HG03442 (cell line): ENCODE measurements around the gene FMC1.
"Not testable (repeated sequence)": the region's sequence is repeated elsewhere in the genome, so short reads cannot be mapped to it uniquely, and the experiment has no call there.

Experiments
- ATAC-seq: cut with Tn5 transposase; IDR thresholded peaks from one replicate; pipeline ENCODE4 v1.9.1; 2021; ENCODE audit warnings: mild to moderate bottlenecking, moderate library complexity; ENCODE audit not compliant: unreplicated experiment

Gene FMC1, protein sequence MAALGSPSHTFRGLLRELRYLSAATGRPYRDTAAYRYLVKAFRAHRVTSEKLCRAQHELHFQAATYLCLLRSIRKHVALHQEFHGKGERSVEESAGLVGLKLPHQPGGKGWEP

DNA sequence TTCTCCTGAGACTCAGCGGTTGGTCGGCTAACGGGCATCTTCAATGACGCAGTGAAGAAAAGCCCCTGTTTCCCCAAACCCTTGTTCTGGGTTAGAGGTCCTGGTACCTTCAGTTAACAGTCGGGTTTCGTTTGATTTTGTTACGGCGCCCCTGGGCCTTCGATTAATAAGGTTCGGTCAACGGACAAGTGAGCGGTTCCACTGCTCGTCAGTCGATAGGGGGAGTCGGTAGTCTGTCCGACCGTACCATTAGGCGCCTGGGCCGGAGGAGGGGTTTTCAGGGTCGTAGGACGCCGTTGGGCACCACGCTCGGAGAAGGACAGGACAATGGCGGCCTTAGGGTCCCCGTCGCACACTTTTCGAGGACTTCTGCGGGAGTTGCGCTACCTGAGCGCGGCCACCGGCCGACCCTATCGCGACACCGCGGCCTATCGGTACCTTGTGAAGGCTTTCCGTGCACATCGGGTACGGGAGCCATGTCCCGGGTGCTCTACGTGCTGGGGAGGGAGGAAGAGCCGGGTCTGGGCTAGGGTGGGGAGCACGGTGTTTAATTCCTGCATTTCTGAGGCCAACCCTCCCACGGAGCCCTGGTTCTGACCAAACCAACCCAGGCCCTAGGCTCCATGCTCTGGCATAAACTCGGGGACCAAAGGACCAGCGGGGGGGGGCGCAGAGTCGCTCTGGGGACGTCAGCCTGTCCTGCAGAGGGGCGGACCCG is at the start of gene FMC1:
Gene FMC1 (plus strand): TSS at position 280 of the 718 bp plus-strand sequence. CDS start 48 bp downstream, at position 328.
- ATAC-seq = peak; percentile 48

DNA sequence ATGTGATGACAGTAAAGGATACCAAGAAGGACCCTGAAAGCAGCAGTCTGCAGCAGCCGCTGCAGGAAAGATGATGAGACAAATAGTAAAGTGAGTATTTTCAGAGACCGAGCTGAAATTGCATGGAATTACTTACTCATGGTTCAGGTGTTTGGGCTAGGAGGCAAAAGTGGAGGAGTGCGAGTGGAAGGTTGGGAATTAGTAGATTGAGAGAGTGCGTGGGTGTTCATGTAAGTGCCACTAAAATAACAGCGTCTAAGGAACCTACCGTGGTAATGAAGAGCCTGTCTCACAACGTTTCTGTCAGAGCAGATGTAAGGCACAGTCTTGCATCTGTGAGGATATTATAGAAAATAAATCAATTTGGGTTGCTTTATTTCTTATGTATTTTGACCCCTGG is 48.3 kb upstream of the FMC1 start:
- no peak for ATAC-seq

DNA sequence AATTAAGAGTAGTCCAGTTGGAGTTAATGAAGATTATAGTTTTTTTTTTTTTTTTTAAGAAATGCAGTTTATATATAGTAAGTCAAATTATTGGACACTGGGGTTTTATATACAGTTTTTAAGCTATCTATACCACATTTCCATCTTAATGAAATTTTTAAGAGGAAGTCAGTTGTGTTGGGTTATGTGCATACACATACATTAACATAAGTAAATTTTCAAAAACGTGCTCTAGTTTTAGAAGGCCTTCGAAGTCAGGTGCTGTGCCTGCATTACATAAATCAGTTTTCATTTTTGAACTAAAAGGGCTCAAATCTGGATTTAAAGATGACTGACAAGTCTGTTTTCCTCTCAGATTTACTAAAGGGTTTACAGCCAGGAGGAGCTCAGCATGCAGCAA is 47.6 kb upstream of the FMC1 start:
- no peak for ATAC-seq

DNA sequence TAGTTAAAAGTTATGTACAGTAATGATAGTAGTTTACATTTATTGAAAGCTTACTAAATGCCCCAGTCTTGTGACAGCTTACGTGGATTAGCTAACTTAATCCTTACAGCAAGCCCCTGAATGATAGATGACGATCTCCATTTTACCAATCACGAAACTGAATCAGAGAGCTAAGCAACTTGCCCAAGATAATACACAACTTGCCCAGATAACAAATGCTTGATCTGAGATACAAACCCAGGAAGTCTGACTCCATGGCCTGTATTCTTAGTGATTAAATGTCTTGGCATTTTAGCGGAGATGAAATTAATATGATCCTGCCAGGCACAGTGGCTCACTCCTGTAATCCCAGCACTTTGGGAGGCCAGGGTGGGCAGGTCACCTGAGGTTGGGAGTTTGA is 46.9 kb upstream of the FMC1 start:
- no peak for ATAC-seq

DNA sequence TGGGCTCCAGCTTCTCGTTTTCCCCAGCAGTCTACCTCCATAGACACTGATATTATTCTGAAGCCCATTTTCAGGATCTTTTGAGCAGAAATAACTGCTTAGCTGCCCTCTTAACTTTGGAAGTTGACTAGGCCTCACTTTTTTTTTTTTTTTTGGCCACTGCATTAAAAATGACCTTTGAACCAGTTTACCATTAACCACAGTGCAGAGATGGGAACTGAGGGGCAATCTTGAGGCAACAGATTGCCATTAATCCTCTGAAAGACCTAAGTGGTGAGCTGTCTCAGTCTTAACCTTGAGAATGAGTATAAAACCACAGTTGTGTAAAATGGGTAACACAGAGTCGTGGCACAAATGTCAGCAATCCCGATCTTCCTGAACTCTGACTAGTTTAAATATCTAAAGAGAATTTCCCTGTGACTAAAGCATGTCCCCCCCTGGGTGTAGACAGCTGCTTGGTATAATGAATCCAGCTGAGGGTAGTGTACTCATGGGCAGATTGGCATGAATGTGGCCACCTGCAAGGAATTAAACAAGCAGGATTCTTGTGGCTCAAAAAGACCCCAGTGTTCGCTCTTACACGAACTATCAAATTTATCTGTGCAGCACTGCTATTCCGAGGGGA is 46.1 kb upstream of the FMC1 start:
- no peak for ATAC-seq

DNA sequence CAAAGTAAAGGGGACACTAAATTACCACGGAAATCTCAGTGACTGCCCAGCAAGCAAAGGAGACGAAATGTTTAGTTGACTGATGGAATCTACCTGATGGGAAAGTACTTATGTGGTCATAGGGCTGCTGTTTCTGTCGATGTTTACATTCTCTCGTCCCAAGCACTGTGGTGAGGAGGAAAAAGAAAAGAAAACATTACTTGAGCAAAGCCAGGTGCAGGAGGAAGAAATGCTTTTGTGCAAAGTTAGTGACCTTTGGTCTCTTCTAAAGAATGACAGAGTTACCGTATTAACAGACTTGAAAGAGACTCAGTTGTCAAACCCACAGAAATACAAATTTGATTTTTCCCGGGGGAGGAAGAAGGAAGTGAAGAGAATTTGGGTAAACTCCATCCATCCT is 43.3 kb upstream of the FMC1 start:
- no peak for ATAC-seq

DNA sequence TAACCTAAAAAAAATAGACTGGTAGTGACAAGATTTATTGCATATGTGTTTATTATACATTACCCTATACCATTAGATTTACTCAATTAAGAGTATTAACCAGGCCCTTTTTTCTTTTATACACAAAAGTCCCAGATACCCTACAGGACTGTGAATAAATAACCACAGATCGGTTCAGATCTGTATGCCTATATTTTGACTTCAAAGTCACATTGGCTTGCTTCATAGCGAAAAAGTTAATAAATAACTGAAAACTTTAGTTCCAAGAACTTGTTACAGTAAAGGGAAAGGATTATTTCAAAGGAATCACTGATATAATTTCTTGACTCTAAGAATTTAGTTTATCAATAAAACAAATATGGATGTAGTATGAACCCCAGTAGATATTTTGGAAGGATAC is 41.8 kb upstream of the FMC1 start:
- ATAC-seq = no peak

DNA sequence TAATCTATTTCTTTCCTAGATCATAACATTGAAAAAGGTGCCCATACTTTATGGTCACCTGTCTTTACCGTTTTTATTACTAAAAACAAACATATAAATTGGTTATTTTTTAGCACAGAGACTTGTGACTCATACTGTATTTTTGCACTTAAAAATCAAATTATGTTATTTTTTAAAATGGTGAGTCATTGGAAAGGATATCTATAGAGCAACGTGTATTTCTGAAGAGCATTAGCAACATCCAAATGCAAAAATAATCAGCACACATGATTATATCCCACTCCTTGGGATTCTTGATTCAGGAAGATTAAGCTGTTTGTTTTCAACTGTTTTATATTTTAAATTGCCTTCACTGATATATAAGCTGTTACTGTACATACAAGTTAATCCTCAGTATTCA is 40.7 kb upstream of the FMC1 start:
- no peak for ATAC-seq

DNA sequence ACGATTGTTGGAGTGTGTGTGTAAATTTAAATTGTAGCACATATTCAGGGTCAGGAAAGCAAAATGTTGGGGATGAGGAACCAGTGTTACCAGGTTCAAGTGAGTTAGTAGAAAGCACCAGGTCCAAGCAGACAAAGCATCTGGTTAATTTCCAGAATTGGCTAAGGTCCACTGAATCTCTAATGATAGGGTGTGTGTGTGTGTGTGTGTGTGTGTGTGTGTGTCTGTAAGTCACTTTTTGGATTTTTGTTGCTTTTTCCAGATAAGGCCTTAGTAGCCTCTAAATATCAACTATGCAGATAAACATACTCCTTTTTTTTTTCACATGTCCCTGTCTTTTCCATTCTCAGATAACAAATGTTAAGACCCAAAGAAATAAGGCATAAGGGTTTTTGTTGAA is 36.6 kb upstream of the FMC1 start:
- ATAC-seq = no peak

DNA sequence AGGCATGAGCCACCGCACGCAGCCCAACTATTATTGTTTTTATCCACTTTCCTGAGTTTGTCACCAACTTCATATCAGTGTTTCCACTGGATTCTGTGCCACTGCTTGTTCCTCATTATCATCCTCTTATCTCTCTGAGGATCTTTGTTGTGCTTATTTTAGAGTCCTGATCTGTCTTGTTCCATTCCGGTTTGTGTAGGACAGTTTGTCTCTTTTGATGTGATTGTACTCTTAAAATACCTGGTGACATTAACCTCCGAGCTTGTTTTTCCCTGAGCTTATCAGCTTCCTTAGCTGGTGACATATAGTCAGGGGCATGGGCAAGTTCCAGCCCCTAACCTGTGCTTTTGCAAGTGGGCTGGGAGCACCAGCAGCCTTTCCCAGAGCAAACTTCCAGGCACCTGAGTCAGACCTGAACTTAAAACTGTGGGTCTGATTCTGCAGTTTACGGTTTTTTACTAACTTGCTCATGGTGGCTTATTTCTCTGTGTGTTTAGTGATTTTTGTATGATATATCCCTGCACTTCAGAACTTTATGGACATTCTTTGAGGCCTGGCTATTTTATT is 23.1 kb upstream of the FMC1 start:
- ATAC-seq = no peak

DNA sequence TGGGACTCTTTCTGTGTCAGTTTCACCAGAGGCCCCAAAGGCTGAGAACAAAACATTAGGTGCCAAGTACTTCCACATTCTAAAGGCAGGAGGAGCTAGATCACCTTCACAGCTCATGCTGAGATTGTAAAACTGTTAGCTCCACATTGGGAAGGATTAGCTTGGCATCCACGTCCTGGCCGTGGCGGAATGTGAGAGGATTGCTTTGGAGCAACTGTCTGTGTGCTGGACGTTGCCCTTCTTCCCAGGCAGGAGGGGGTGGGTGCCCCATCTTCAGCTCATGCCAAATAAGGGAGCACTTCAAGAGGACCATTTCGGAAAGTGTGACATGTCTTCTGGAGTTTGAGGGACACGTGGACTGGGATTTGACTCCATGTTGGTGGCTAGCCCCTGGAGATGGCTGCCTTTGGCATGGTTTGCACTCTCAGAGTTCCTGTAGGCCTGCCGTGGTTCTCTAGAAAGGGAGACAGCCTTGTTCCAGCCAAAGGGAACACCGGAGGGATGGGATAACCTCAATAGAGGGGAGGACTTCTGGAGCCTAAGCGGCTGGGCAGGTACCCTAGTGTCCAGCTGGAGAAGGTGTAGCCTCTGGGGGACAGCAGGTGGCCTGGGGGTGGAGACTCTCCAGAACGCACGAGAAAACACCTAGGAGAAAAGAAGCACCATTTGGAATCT is 19.9 kb upstream of the FMC1 start:
- ATAC-seq = no peak

DNA sequence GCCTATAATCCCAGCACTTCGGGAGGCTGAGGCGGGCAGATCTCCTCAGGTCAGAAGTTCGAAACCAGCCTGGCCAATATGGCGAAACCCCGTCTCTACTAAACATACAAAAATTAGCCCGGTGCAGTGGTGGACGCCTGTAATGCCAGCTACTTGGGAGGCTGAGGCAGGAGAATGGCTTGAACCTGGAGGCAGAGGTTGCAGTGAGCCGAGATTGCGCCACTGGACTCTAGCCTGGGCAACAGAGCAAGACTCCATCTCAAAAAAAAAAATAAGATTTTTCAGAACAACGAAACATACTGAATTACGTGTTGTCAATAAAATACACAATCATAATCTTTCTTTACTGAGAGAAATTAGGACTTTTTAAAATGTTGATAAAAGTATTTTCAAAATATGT is 16.4 kb upstream of the FMC1 start:
- ATAC-seq = not testable (repeated sequence)

DNA sequence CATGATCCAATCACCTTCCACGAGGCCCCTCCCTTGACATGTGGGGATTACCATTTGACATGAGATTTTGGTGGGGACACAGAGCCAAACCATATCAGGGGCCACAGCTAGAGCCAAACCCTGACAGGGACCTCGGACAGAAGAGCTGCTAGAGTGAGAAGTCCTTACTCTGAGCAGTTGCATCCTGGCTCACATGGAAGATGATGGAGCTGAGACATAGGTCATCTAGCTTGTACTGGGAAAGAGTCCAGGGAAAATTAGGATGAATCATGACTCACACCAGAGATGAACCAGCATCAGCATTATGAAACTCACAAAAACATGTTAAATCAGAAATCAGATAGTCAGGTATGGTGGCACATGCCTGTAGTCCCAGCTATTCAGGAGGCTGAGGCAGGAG is 12.8 kb upstream of the FMC1 start:
- no peak for ATAC-seq

DNA sequence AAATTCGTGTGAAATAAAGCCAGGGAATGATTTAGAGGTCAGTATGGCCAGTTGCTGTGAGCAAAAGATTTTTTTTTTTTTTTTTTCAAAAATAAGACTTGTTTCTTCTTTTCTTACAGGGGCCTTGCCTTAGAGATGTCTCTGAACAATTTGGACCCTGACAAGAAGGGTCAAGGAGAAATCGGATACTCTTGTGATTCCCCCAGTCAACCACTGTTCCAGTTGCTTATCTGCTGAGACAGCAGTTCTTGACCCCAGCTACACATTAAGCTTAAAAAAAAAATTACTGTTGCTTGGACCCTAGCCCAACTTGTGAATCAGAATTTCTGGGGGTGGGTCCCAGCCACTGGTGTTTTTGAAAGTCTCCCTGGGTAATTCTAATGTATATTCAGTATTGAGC is 12.0 kb upstream of the FMC1 start:
- ATAC-seq = no peak

DNA sequence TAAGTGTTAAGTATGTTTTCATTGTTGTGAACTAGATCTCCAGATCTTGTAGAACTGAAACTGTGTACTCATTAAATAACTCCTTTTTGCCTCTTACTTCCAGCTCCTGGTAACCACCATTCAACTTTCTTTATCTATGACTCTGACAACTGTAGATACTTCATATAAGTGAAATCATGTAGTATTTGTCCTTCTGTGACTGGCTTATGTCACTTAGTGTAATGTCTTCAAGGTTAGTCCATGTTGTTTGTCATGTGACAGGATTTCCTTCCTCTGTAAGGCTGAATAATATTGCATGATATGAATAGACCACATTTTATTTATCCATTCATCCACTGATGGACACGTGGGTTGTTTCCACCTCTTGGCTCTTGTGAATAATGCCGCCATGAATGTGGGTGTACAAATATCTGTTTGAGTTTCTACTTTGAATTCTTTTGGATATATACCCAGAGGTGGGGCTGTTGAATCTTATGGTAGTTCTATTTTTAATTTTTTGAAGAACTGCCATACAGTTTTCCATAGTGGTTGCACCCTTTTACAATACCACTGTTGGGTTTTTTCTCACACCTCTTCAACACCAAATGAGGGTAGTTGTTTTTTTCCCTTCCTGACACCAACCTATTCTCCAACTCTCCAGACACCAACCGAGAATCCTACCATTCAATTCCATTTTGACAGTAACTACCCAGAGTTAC is 10.7 kb upstream of the FMC1 start:
- ATAC-seq = no peak

DNA sequence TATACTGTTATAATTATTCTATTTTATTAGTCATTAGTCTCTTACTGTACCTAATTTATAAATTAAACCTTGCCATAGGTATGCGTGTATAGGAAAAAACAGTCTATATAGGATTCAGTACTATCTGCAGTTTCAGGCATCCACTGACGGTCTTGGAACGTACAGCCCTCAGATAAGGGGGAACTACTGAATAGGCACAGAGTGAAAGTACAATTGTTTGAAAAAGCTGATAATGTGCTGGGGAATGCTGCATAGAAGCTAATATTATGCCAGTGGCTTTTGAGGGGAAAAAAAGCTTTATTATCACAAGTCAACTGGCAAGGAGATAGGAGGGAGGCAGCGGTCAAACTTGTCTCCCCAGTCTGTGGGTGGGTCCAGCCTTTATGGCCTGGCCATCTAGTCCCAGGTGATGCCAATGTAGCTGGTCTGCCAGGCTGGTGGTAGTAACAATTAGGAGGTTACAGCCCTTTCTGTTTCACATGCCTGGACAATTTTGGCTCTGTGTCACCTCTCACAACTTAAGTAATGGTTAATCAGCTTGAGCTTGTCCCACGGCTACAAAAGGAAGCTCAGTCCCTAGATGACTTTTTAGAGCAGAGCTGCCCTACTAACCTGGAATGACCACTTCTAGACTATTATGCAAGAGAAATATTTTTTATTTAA is 8.3 kb upstream of the FMC1 start:
- ATAC-seq = no peak

DNA sequence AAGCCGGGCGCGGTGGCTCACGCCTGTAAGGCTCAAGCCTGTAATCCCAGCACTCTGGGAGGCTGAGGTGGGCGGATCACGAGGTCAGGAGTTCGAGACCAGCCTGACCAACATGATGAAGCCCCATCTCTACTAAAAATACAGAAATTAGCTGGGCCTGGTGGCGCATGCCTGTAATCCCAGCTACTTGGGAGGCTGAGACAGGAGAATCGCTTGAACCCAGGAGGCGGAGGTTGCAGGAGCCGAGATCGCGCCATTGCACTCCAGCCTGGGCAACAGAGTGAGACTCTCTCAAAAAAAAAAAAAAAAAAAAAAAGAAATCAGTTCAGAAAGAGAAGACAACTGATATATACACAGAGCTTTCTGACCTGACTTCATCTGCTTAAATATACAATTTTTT is 7.7 kb upstream of the FMC1 start:
- ATAC-seq = not testable (repeated sequence)

DNA sequence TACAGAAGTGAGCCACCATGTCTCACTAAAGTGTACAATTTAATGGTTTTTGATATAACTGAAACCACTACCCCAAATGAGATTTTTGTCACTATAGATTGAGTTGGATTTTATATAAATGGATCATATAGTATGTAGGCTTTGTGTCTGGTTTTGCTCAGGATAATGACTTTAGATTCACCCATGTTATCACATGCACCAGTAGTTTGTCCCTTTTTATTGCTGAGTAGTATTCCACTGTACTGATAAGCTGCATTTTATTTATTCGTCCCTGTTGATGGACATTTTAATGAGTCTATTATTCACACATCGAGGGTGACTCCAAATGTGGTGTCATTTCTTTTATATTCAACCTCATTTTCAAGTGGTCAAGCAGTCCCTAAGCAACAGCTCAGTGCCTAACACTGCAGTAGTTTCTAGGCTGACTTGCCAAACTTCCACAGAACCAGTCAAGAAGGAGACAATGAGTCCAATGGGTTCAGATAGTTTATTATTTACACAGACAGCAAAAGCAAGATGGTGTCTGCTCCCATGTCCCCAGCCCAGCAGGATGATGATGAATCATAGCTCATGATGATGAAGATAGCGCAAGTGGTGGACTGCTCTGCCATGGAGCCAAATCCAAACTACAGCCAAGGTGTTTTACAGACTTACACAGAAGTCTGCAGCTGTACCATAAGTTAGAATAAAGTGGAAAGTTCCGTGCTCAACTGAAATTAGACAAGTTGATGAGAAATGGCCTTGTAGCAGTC is 6.6 kb upstream of the FMC1 start:
- ATAC-seq = no peak

DNA sequence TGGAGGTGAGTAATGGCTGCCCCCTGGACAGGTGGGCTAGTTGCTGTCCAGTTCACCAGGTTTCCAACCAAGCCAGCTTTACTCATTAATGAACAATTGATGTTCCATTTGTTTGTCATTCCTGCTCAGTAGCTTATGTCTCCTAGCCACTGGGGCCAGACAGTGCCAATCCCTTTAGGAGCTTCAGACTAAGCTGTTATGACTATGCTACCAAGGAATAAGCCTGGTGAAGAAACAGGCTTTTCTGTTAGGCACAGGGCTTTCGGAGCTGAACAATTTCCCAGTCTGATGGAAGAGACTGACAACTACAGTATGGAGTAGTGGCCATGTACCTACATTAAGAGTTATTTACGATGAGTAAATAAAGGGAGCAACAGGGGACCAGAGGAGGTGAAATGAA is 2.1 kb upstream of the FMC1 start:
- ATAC-seq = no peak

DNA sequence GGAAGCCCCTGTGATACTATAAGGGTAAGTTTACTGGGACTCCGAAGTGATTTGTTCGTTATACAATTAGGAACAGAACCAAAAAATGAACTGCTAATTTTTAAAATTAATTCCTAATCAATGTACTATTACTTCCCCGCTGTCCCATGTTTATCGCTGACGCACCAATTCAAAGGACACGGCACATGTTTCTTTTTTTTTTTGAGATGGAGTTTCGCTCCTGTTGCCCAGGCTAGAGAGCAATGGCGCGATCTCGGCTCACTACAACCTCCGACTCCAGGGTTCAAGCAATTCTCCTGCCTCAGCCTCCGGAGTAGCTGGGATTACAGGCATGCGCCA is 1.5 kb upstream of the FMC1 start:
- ATAC-seq = no peak
